GM12878 (cell line): Measurements from ENCODE around the gene AGTPBP1. TPM values are rescaled to one million over a fixed set of nuclear protein-coding genes. Genes with fewer than 3 reads are reported as not detected.

Source experiments
- ATAC-seq: fragments of 200-7000 bp; cut with Tn5 transposase; 3 replicates; pipeline ENCODE4 v1.9.1; 2020; ENCODE audit warnings: mild to moderate bottlenecking, moderate library complexity
- BruUV-seq: library from RNA; stranded (reverse); fragments of 400-500 nt; replicated peaks from 2 replicates; lab custom pipeline; 2021; lab: Mats Ljungman, UMichigan
- CTCF ChIA-PET: fragments of 300-600 bp; sonication (Branson Sonifier 250); formaldehyde crosslinking; extraction: SDS; loops from one replicate; lab custom pipeline; 2021; ENCODE audit warnings: inconsistent platforms; lab: Yijun Ruan, JAX
- POLR2A ChIA-PET: fragments of 350-600 bp; formaldehyde crosslinking; extraction: SDS; loops from one replicate; lab custom pipeline; 2021; ENCODE audit warnings: inconsistent platforms; lab: Charles Lee
- RAD21 ChIA-PET: fragments of 300-600 bp; sonication (Branson Sonifier 250); formaldehyde crosslinking; loops from one replicate; lab custom pipeline; 2023; ENCODE audit warnings: antibody characterized with exemption; ENCODE audit not compliant: unreplicated experiment; lab: Charles Lee
- SMC1A ChIA-PET: fragments of 300-600 bp; sonication (Branson Sonifier 250); formaldehyde crosslinking; loops from one replicate; lab custom pipeline; 2023; ENCODE audit not compliant: unreplicated experiment, uncharacterized antibody; lab: Charles Lee
- DNase-seq: peaks from one replicate; pipeline ENCODE4 v3.0.0-alpha.2; 2011; ENCODE audit warnings: low read depth, low spot score
- FAIRE-seq: peaks from 3 replicates; lab custom pipeline; 2011; peaks lifted over from hg19 to GRCh38; lab: Jason Lieb, UNC
- H2AFZ ChIP-seq: 2 replicates; pipeline ENCODE4 v1.6.0; 2011; ENCODE audit warnings: low read depth, low read length, control low read depth; ENCODE audit not compliant: control insufficient read depth
- H3K27ac ChIP-seq: 2 replicates; pipeline ENCODE4 v1.5.1; 2011; ENCODE audit warnings: control low read depth; ENCODE audit not compliant: control insufficient read depth, insufficient read depth
- H3K27me3 ChIP-seq, 2 experiments: replicated peaks in 1 of 2; 2 replicates each; pipeline versions ENCODE4 v1.6.0 to v1.6.1; 2011; ENCODE audit warnings: low read length in 1 of 2; ENCODE audit not compliant: control insufficient read depth in 2 of 2, insufficient read depth in 2 of 2
- H3K36me3 ChIP-seq, 2 experiments: 2 replicates each; pipeline ENCODE4 v1.5.1; 2011; ENCODE audit warnings: low read length in 1 of 2; ENCODE audit not compliant: control insufficient read depth in 2 of 2, insufficient read depth in 2 of 2
- H3K4me1 ChIP-seq: 2 replicates; pipeline ENCODE4 v1.6.1; 2011; ENCODE audit warnings: mild to moderate bottlenecking, low read length, moderate library complexity, mixed read lengths; ENCODE audit not compliant: control insufficient read depth, insufficient read depth
- H3K4me2 ChIP-seq: 2 replicates; pipeline ENCODE4 v1.6.0; 2011; ENCODE audit warnings: control low read depth; ENCODE audit not compliant: control insufficient read depth, insufficient read depth
- H3K4me3 ChIP-seq: fragments of 200-600 bp; sonication (generic); 2 replicates; pipeline ENCODE4 v1.5.1; 2016
- H3K79me2 ChIP-seq: 2 replicates; pipeline ENCODE4 v1.6.0; 2011; ENCODE audit warnings: low read length; ENCODE audit not compliant: control insufficient read depth, insufficient read depth
- H3K9ac ChIP-seq: 2 replicates; pipeline ENCODE4 v1.8.0; 2011; ENCODE audit warnings: low read length, control low read depth, mixed read lengths; ENCODE audit not compliant: control insufficient read depth, insufficient read depth
- H3K9me3 ChIP-seq: replicated peaks from 3 replicates; pipeline ENCODE4 v1.5.1; 2011; ENCODE audit warnings: mild to moderate bottlenecking, low read length; ENCODE audit not compliant: control insufficient read depth, insufficient read depth
- H4K20me1 ChIP-seq: 2 replicates; pipeline ENCODE4 v1.6.0; 2011; ENCODE audit not compliant: control insufficient read depth, insufficient read depth
- BHLHE40 ChIP-seq, 2 experiments: fragments of 450-650 bp in 1 of 2; IDR thresholded peaks; 2 replicates each; pipeline ENCODE4 v1.6.1; 2011 to 2017; ENCODE audit warnings: low read depth in 2 of 2, borderline replicate concordance in 1 of 2, improper control_type of control experiment in 1 of 2, low read length in 1 of 2, mild to moderate bottlenecking in 1 of 2
- CREB1 ChIP-seq: IDR thresholded peaks from 2 replicates; pipeline ENCODE4 v1.6.1; 2012; ENCODE audit warnings: low read depth, mild to moderate bottlenecking, inconsistent platforms
- ESRRA ChIP-seq: IDR thresholded peaks from 2 replicates; pipeline ENCODE4 v1.6.1; 2012; ENCODE audit warnings: mild to moderate bottlenecking, low read length, improper control_type of control experiment
- HDAC6 ChIP-seq: fragments of 200-600 bp; sonication (generic); IDR thresholded peaks from one replicate; pipeline ENCODE4 v1.8.0; 2017; ENCODE audit warnings: antibody characterized with exemption; ENCODE audit not compliant: unreplicated experiment
- IKZF1 ChIP-seq: fragments of 450-650 bp; conservative IDR thresholded peaks from 2 replicates; pipeline ENCODE4 v1.6.1; 2017; ENCODE audit warnings: antibody characterized with exemption, mild to moderate bottlenecking
- IKZF2 ChIP-seq, 2 experiments: fragments of 450-650 bp; IDR thresholded peaks; 2 replicates each; pipeline ENCODE4 v1.6.1; 2017; ENCODE audit warnings: mild to moderate bottlenecking in 2 of 2, moderate library complexity in 2 of 2
- KAT2A ChIP-seq: conservative IDR thresholded peaks from 2 replicates; pipeline ENCODE4 v1.6.1; 2011; ENCODE audit warnings: low read depth, low read length; ENCODE audit not compliant: control insufficient read depth
- KDM1A ChIP-seq: fragments of 200-600 bp; sonication (generic); IDR thresholded peaks from 2 replicates; pipeline ENCODE4 v1.6.1; 2016; ENCODE audit warnings: borderline replicate concordance
- MEF2A ChIP-seq: IDR thresholded peaks from 2 replicates; pipeline ENCODE4 v1.6.1; 2011; ENCODE audit warnings: low read depth, mild to moderate bottlenecking, low read length, moderate library complexity; ENCODE audit not compliant: insufficient read depth
- MYB ChIP-seq: fragments of 150-350 bp; IDR thresholded peaks from 2 replicates; pipeline ENCODE4 v1.6.1; 2014; ENCODE audit warnings: mild to moderate bottlenecking, low read depth, low read length, borderline replicate concordance
- NR2F1 ChIP-seq: fragments of 450-650 bp; conservative IDR thresholded peaks from 2 replicates; pipeline ENCODE4 v1.6.1; 2017; ENCODE audit warnings: mild to moderate bottlenecking
- TAF1 ChIP-seq: IDR thresholded peaks from 2 replicates; pipeline ENCODE4 v1.6.1; 2011; ENCODE audit warnings: mild to moderate bottlenecking, low read depth, low read length, borderline replicate concordance
- TCF3 ChIP-seq: IDR thresholded peaks from 2 replicates; pipeline ENCODE4 v1.6.1; 2012; ENCODE audit warnings: low read depth, mild to moderate bottlenecking, low read length, borderline replicate concordance; ENCODE audit not compliant: insufficient read depth
- ZSCAN29 ChIP-seq: fragments of 450-650 bp; IDR thresholded peaks from 2 replicates; pipeline ENCODE4 v1.6.1; 2017; ENCODE audit warnings: mild to moderate bottlenecking, moderate library complexity
- WGBS: methylation state at CpG from one replicate; pipeline ENCODE4 v1.1.6; 2016; ENCODE audit warnings: low lambda C conversion rate; ENCODE audit not compliant: insufficient replicate concordance, insufficient coverage; ENCODE audit errors: missing lambda C conversion rate; 5-methylcytosine and 5-hydroxymethylcytosine counted together
- in situ Hi-C: fragments of 300-500 bp; cut with MboI; formaldehyde crosslinking; loops from 9 replicates; pipeline ENCODE4 v1.14.3; 2018; ENCODE audit warnings: mixed read lengths
- intact Hi-C: fragments of 100-400 bp; cut with micrococcal nuclease; formaldehyde crosslinking; loops from one replicate; pipeline ENCODE4 v1.14.2; 2022; ENCODE audit not compliant: unreplicated experiment
- polyA plus RNA-seq, 11 experiments: library from polyadenylated mRNA; depleted of rRNA in 4 of 11; unstranded in 6 of 11; stranded (reverse) in 5 of 11; fragments of >200 nt; fragmentation: Nextera tagmentation in 4 of 11; fragmentation: Illumina TruSeq in 1 of 11; extraction: Ambion mirVana in 4 of 11; extraction: Trizol in 1 of 11; gene quantifications; 1 replicate in 1 of 11; 2 replicates in 10 of 11; pipeline versions ENCODE4 v1.2.1 to v1.2.3, GENCODE V29; 2011 to 2016; ENCODE audit warnings: inconsistent platforms in 2 of 11, missing spikeins in 2 of 11, low read depth in 1 of 11
- total RNA-seq, 4 experiments: library from RNA; depleted of rRNA in 3 of 4; stranded (reverse); fragments of >200 nt in 3 of 4; fragmentation: Illumina TruSeq in 1 of 4; extraction: Trizol in 1 of 4; gene quantifications; 2 replicates each; pipeline versions ENCODE4 v1.2.1 to v1.2.3, GENCODE V29; 2013 to 2021
- TF ChIP-seq, protein P1 (sequence below): IDR thresholded peaks from 2 replicates; pipeline ENCODE4 v1.6.1; 2011; ENCODE audit warnings: borderline replicate concordance, low read depth, mild to moderate bottlenecking, moderate library complexity, mixed read lengths, low read length; ENCODE audit not compliant: insufficient read depth; ENCODE audit errors: extremely low read length
- TF ChIP-seq, protein P2 (sequence below): IDR thresholded peaks from 2 replicates; pipeline ENCODE4 v1.6.1; 2011; ENCODE audit warnings: borderline replicate concordance, low read depth, mild to moderate bottlenecking, moderate library complexity, low read length; ENCODE audit not compliant: insufficient read depth, poor library complexity, severe bottlenecking
- TF ChIP-seq, protein P3 (sequence below): fragments of 450-650 bp; IDR thresholded peaks from 2 replicates; pipeline ENCODE4 v1.6.1; 2016; ENCODE audit warnings: mild to moderate bottlenecking

Gene AGTPBP1
- total and polyA plus RNA-seq, 10 of the 15 experiments (the other 5 are each of a cell fraction or from before 2014, with no cell fraction given): 6.1 to 35.2 (median 20.0) TPM

DNA sequence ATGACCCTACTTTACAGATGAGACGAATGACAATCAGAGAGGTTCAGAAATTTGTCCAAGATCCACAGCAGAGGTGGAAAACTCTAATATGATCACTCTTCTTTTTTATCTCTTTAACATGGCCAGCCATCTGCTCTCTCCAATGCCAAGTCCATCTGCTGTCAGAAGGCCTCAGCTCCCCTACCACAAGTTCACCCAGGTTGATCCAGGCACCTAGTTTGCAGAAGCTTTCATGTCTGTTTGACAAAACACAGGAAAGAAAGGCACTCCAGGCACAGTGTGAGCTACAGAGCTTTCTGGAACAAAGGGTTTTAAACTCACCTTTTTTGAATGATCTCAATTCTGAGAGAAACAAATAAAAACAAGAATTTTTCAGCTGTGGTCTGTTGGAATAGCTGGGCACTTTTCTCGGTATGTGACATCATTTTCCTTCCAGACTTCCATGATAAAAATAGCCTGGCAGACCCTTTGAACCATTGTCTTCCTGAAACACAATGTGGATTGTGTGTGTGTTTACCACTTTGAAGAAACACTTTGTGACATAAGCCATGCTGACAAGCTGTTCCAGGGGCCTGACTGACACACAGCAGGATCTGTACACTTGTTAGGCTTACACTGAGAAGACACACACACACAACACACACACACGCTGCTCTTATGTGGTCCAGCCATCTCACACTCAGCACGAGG, 214.3 kb downstream of the AGTPBP1 start:
- CTCF ChIA-PET: no interaction called here
- intact Hi-C loops (no loop called here), in situ Hi-C loops (no loop called here)
- Histone ChIP-seq H3K4me2 (no peak overlapping the region), H3K4me3 (no peak overlapping the region), H3K9me3 (no peaks in the 10 kb centered on the region), H4K20me1 (no peaks in the 10 kb centered on the region), H2AFZ (no peak overlapping the region), H3K27me3 (peaks cover 1 to 2% of the 10 kb centered on the region in 2 experiments; a peak in 3 of 4 replicates), H3K4me1 (no peaks in the 10 kb centered on the region), H3K36me3 (no peaks in the 10 kb centered on the region), H3K79me2 (no peaks in the 10 kb centered on the region), H3K27ac (no peak overlapping the region), H3K9ac (no peak overlapping the region)
- ATAC-seq (no peak), DNase-seq (no peak), FAIRE-seq (no peak)
- SMC1A ChIA-PET: no interaction called here
- RAD21 ChIA-PET: no interaction called here
- POLR2A ChIA-PET: no interaction called here
- no TSS peak for BruUV-seq
- 7% methylated on average over 4 of the region's 4 CpGs for WGBS
- TF ChIP-seq CREB1 (no peak), ZSCAN29 (no peak), TCF3 (no peak), IKZF1 (no peak), BHLHE40 (IDR thresholded peaks at IDR 0.05; ENCODE audit: borderline replicate concordance in 1 of 2, low read depth in 2 of 2, low read length in 1 of 2) (no peak), MYB (no peak), KDM1A (no peak), NR2F1 (no peak), KAT2A (no peak), HDAC6 (no peak), ESRRA (no peak), MEF2A (no peak), TAF1 (no peak), IKZF2 (IDR thresholded peaks at IDR 0.05) (no peak)
- TF ChIP-seq, protein P1, sequence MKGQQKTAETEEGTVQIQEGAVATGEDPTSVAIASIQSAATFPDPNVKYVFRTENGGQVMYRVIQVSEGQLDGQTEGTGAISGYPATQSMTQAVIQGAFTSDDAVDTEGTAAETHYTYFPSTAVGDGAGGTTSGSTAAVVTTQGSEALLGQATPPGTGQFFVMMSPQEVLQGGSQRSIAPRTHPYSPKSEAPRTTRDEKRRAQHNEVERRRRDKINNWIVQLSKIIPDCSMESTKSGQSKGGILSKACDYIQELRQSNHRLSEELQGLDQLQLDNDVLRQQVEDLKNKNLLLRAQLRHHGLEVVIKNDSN: no peak
- TF ChIP-seq, protein P2, sequence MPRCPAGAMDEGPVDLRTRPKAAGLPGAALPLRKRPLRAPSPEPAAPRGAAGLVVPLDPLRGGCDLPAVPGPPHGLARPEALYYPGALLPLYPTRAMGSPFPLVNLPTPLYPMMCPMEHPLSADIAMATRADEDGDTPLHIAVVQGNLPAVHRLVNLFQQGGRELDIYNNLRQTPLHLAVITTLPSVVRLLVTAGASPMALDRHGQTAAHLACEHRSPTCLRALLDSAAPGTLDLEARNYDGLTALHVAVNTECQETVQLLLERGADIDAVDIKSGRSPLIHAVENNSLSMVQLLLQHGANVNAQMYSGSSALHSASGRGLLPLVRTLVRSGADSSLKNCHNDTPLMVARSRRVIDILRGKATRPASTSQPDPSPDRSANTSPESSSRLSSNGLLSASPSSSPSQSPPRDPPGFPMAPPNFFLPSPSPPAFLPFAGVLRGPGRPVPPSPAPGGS: no peak
- TF ChIP-seq, protein P3, sequence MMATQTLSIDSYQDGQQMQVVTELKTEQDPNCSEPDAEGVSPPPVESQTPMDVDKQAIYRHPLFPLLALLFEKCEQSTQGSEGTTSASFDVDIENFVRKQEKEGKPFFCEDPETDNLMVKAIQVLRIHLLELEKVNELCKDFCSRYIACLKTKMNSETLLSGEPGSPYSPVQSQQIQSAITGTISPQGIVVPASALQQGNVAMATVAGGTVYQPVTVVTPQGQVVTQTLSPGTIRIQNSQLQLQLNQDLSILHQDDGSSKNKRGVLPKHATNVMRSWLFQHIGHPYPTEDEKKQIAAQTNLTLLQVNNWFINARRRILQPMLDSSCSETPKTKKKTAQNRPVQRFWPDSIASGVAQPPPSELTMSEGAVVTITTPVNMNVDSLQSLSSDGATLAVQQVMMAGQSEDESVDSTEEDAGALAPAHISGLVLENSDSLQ: no peak
